K562 (cell line): Measurements from ENCODE around the gene MBOAT7. TPM values are rescaled to one million over a fixed set of nuclear protein-coding genes. Genes with fewer than 3 reads are reported as not detected.

Experiments
- ESRRA ChIP-seq: fragments of 450-650 bp; IDR thresholded peaks from 2 replicates; pipeline ENCODE4 v1.6.1; 2014; ENCODE audit warnings: low read depth, mild to moderate bottlenecking, moderate library complexity, borderline replicate concordance
- HLTF ChIP-seq: fragments of 450-650 bp; IDR thresholded peaks from 2 replicates; pipeline ENCODE4 v1.6.1; 2016
- KHSRP ChIP-seq: fragments of 450-650 bp; IDR thresholded peaks from 2 replicates; pipeline ENCODE4 v1.6.1; 2017
- KLF13 ChIP-seq: fragments of 450-650 bp; IDR thresholded peaks from 2 replicates; pipeline ENCODE4 v1.6.1; 2016; ENCODE audit warnings: missing genetic modification characterization, low read depth, mild to moderate bottlenecking, missing compliant biosample characterization, moderate library complexity, borderline replicate concordance
- MCM7 ChIP-seq, 2 experiments: fragments of 450-650 bp; IDR thresholded peaks; 2 replicates each; pipeline ENCODE4 v1.6.1; 2016 to 2018
- SNIP1 ChIP-seq: fragments of 450-650 bp; IDR thresholded peaks from 2 replicates; pipeline ENCODE4 v1.7.1; 2017; ENCODE audit warnings: low read depth, mild to moderate bottlenecking
- TCFL5 ChIP-seq: fragments of 250-450 bp; sonication (Bioruptor Pico); conservative IDR thresholded peaks from 2 replicates; pipeline ENCODE4 v1.6.1; 2021; ENCODE audit warnings: mild to moderate bottlenecking, moderate library complexity, matching md5 sums
- ZNF134 ChIP-seq: fragments of 250-450 bp; sonication (Bioruptor Pico); conservative IDR thresholded peaks from 2 replicates; pipeline ENCODE4 v1.4.0; 2020
- polyA plus RNA-seq, 8 experiments: library from polyadenylated mRNA; depleted of rRNA in 4 of 8; stranded (reverse) in 5 of 8; unstranded in 3 of 8; fragments of >200 nt; fragmentation: Nextera tagmentation in 2 of 8; fragmentation: Illumina TruSeq in 1 of 8; extraction: Ambion mirVana in 2 of 8; extraction: Trizol in 1 of 8; gene quantifications; 2 replicates each; pipeline versions ENCODE4 v1.2.1 to v1.2.3, GENCODE V29; 2011 to 2014; ENCODE audit warnings: inconsistent platforms in 1 of 8, missing spikeins in 1 of 8
- total RNA-seq, 7 experiments: library from RNA; depleted of rRNA in 6 of 7; stranded (reverse); fragments of >200 nt in 6 of 7; fragmentation: Illumina TruSeq in 2 of 7; extraction: Trizol in 2 of 7; gene quantifications; 2 replicates each; pipeline versions ENCODE4 v1.2.1 to v1.2.3, GENCODE V29; 2011 to 2021; ENCODE audit warnings: low replicate concordance in 1 of 7
- TF ChIP-seq, protein P1 (sequence below): fragments of 200-800 bp; sonication (Bioruptor generic); IDR thresholded peaks from 2 replicates; pipeline ENCODE4 v1.6.1; 2017; ENCODE audit warnings: missing genetic modification characterization, missing compliant biosample characterization
- TF ChIP-seq, protein P2 (sequence below): sonication (generic); formaldehyde crosslinking; IDR thresholded peaks from 2 replicates; pipeline ENCODE4 v1.5.0; 2020; ENCODE audit warnings: missing genetic modification reagents
- TF ChIP-seq, protein P3 (sequence below): fragments of 250-450 bp; sonication (Bioruptor Pico); IDR thresholded peaks from 2 replicates; pipeline ENCODE4 v1.4.0; 2020; ENCODE audit warnings: mild to moderate bottlenecking
- TF ChIP-seq, protein P4 (sequence below): fragments of 450-650 bp; IDR thresholded peaks from 2 replicates; pipeline ENCODE4 v1.6.1; 2016; ENCODE audit warnings: mild to moderate bottlenecking, moderate library complexity

MBOAT7 gene
- total and polyA plus RNA-seq, 9 of the 15 experiments (the other 6 are each of a cell fraction or from before 2014, with no cell fraction given): 1.4 to 153 (median 56.1) TPM

DNA sequence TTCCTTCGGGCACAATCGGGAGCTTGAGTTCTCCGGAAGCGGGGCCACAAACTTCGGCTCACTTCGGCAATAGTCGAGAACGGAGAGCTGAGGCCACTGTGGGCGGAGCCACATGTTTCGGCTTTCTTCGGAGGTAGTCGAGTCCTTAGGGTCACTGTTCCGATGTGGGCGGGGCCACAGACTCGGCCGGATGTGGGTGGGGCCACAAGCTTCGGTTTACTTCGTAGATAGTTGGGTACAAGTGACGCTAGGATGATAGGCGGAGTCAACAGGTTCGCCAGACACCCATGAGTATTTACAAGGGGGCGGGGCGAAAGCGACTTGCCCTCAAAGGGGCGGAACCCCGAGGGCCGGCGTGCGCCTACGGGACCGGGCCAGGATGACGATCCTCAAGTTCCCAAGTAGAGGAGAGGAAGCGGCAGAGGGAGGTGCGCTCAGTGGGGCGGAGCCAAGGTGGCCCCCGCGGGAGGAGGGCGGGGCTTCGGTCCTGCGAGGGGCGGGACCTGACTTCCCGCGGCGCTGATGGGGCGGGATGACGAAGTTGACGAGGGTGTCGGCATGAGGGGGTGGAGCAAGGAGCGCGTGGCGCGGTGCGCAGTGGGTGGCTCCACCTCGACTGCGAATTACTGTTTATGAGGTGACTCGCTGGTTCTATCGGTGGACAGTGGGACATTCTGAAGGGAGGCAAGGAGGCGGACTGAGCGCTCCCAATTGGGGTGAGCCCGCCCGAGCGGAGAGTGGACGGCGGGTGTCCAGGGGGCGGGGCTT, 539 bp upstream of the MBOAT7 start (continued):
- TF ChIP-seq, protein P1, sequence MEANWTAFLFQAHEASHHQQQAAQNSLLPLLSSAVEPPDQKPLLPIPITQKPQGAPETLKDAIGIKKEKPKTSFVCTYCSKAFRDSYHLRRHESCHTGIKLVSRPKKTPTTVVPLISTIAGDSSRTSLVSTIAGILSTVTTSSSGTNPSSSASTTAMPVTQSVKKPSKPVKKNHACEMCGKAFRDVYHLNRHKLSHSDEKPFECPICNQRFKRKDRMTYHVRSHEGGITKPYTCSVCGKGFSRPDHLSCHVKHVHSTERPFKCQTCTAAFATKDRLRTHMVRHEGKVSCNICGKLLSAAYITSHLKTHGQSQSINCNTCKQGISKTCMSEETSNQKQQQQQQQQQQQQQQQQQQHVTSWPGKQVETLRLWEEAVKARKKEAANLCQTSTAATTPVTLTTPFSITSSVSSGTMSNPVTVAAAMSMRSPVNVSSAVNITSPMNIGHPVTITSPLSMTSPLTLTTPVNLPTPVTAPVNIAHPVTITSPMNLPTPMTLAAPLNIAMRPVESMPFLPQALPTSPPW: 0 out of 2 replicates have a peak, but pooled peaks have one; percentile 43
- TF ChIP-seq KLF13 (tag) (peak; percentile 15; the same call in 1 of the 2 replicates), TCFL5 (CRISPR knock-in tag) (no peak), KHSRP (no peak), MCM7 (IDR thresholded peaks at IDR 0.05) (no peak), ESRRA (peak; percentile 19; the same call in 1 of the 2 replicates), SNIP1 (no peak), ZNF134 (CRISPR knock-in tag) (no peak), HLTF (no peak)
- TF ChIP-seq, protein P2, sequence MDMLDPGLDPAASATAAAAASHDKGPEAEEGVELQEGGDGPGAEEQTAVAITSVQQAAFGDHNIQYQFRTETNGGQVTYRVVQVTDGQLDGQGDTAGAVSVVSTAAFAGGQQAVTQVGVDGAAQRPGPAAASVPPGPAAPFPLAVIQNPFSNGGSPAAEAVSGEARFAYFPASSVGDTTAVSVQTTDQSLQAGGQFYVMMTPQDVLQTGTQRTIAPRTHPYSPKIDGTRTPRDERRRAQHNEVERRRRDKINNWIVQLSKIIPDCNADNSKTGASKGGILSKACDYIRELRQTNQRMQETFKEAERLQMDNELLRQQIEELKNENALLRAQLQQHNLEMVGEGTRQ (CRISPR knock-in tag): no peak
- TF ChIP-seq, protein P3, sequence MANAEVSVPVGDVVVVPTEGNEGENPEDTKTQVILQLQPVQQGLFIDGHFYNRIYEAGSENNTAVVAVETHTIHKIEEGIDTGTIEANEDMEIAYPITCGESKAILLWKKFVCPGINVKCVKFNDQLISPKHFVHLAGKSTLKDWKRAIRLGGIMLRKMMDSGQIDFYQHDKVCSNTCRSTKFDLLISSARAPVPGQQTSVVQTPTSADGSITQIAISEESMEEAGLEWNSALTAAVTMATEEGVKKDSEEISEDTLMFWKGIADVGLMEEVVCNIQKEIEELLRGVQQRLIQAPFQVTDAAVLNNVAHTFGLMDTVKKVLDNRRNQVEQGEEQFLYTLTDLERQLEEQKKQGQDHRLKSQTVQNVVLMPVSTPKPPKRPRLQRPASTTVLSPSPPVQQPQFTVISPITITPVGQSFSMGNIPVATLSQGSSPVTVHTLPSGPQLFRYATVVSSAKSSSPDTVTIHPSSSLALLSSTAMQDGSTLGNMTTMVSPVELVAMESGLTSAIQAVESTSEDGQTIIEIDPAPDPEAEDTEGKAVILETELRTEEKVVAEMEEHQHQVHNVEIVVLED (CRISPR knock-in tag): no peak
- TF ChIP-seq, protein P4, sequence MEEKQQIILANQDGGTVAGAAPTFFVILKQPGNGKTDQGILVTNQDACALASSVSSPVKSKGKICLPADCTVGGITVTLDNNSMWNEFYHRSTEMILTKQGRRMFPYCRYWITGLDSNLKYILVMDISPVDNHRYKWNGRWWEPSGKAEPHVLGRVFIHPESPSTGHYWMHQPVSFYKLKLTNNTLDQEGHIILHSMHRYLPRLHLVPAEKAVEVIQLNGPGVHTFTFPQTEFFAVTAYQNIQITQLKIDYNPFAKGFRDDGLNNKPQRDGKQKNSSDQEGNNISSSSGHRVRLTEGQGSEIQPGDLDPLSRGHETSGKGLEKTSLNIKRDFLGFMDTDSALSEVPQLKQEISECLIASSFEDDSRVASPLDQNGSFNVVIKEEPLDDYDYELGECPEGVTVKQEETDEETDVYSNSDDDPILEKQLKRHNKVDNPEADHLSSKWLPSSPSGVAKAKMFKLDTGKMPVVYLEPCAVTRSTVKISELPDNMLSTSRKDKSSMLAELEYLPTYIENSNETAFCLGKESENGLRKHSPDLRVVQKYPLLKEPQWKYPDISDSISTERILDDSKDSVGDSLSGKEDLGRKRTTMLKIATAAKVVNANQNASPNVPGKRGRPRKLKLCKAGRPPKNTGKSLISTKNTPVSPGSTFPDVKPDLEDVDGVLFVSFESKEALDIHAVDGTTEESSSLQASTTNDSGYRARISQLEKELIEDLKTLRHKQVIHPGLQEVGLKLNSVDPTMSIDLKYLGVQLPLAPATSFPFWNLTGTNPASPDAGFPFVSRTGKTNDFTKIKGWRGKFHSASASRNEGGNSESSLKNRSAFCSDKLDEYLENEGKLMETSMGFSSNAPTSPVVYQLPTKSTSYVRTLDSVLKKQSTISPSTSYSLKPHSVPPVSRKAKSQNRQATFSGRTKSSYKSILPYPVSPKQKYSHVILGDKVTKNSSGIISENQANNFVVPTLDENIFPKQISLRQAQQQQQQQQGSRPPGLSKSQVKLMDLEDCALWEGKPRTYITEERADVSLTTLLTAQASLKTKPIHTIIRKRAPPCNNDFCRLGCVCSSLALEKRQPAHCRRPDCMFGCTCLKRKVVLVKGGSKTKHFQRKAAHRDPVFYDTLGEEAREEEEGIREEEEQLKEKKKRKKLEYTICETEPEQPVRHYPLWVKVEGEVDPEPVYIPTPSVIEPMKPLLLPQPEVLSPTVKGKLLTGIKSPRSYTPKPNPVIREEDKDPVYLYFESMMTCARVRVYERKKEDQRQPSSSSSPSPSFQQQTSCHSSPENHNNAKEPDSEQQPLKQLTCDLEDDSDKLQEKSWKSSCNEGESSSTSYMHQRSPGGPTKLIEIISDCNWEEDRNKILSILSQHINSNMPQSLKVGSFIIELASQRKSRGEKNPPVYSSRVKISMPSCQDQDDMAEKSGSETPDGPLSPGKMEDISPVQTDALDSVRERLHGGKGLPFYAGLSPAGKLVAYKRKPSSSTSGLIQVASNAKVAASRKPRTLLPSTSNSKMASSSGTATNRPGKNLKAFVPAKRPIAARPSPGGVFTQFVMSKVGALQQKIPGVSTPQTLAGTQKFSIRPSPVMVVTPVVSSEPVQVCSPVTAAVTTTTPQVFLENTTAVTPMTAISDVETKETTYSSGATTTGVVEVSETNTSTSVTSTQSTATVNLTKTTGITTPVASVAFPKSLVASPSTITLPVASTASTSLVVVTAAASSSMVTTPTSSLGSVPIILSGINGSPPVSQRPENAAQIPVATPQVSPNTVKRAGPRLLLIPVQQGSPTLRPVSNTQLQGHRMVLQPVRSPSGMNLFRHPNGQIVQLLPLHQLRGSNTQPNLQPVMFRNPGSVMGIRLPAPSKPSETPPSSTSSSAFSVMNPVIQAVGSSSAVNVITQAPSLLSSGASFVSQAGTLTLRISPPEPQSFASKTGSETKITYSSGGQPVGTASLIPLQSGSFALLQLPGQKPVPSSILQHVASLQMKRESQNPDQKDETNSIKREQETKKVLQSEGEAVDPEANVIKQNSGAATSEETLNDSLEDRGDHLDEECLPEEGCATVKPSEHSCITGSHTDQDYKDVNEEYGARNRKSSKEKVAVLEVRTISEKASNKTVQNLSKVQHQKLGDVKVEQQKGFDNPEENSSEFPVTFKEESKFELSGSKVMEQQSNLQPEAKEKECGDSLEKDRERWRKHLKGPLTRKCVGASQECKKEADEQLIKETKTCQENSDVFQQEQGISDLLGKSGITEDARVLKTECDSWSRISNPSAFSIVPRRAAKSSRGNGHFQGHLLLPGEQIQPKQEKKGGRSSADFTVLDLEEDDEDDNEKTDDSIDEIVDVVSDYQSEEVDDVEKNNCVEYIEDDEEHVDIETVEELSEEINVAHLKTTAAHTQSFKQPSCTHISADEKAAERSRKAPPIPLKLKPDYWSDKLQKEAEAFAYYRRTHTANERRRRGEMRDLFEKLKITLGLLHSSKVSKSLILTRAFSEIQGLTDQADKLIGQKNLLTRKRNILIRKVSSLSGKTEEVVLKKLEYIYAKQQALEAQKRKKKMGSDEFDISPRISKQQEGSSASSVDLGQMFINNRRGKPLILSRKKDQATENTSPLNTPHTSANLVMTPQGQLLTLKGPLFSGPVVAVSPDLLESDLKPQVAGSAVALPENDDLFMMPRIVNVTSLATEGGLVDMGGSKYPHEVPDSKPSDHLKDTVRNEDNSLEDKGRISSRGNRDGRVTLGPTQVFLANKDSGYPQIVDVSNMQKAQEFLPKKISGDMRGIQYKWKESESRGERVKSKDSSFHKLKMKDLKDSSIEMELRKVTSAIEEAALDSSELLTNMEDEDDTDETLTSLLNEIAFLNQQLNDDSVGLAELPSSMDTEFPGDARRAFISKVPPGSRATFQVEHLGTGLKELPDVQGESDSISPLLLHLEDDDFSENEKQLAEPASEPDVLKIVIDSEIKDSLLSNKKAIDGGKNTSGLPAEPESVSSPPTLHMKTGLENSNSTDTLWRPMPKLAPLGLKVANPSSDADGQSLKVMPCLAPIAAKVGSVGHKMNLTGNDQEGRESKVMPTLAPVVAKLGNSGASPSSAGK: no peak; the same call in 1 of the 2 replicates
